Measurements from ENCODE around the gene LTBP1.
"Not testable (repeated sequence)": the region's sequence is repeated elsewhere in the genome, so short reads cannot be mapped to it uniquely, and the experiment has no call there.

The LTBP1 gene

GRCh38 chr2:33380719-33381118 lies 434.0 kb downstream of the LTBP1 start:
- no peak for DNase-seq (ENCODE audit: low read depth in 2 of 2)

- DNase-seq (ENCODE audit: low read depth in 2 of 2) = no peak
Observed at GRCh38 chr2:33381301-33381858, 434.6 kb downstream of the LTBP1 start.

- no peak for DNase-seq (ENCODE audit: low read depth in 2 of 2)
Observed at GRCh38 chr2:33383855-33384598, 437.3 kb downstream of the LTBP1 start.

GRCh38 chr2:33384599-33384961 lies 437.8 kb downstream of the LTBP1 start:
- DNase-seq (ENCODE audit: low read depth in 2 of 2) = no peak

GRCh38 chr2:33388996-33389395 lies 442.2 kb downstream of the LTBP1 start:
- no peak for DNase-seq (ENCODE audit: low read depth in 2 of 2)

- not testable (repeated sequence) for DNase-seq (ENCODE audit: low read depth in 2 of 2)
Observed at GRCh38 chr2:33389695-33390094, 442.9 kb downstream of the LTBP1 start.

GRCh38 chr2:33391529-33392255 lies 444.9 kb downstream of the LTBP1 start:
- DNase-seq (ENCODE audit: low read depth in 2 of 2) = no peak

- no peak for DNase-seq (ENCODE audit: low read depth in 2 of 2)
Observed at GRCh38 chr2:33392366-33392765, 445.6 kb downstream of the LTBP1 start.

- no peak for DNase-seq (ENCODE audit: low read depth in 2 of 2)
Observed at GRCh38 chr2:33395034-33395433, 448.3 kb downstream of the LTBP1 start.

GRCh38 chr2:33395655-33396249 lies 449.0 kb downstream of the LTBP1 start:
- DNase-seq (ENCODE audit: low read depth in 2 of 2) = peak; percentile 2 to 8

GRCh38 chr2:33404321-33404720 lies 457.6 kb downstream of the LTBP1 start:
- no peak for DNase-seq (ENCODE audit: low read depth in 2 of 2)

GRCh38 chr2:33406622-33407021 lies 459.9 kb downstream of the LTBP1 start:
- DNase-seq (ENCODE audit: low read depth in 2 of 2) = no peak

GRCh38 chr2:33408109-33408508 lies 461.4 kb downstream of the LTBP1 start:
- no peak for DNase-seq (ENCODE audit: low read depth in 2 of 2)

- no peak for DNase-seq (ENCODE audit: low read depth in 2 of 2)
Observed at GRCh38 chr2:33409417-33409955, 462.7 kb downstream of the LTBP1 start.

GRCh38 chr2:33411765-33412164 lies 465.0 kb downstream of the LTBP1 start:
- no peak for DNase-seq (ENCODE audit: low read depth in 2 of 2)

GRCh38 chr2:33412920-33413319 lies 466.2 kb downstream of the LTBP1 start:
- no peak for DNase-seq (ENCODE audit: low read depth in 2 of 2)

- DNase-seq (ENCODE audit: low read depth in 2 of 2) = no peak
Observed at GRCh38 chr2:33419581-33420200, 472.9 kb downstream of the LTBP1 start.

GRCh38 chr2:33420726-33421125 lies 474.0 kb downstream of the LTBP1 start:
- no peak for DNase-seq (ENCODE audit: low read depth in 2 of 2)

- DNase-seq (ENCODE audit: low read depth in 2 of 2) = no peak
Observed at GRCh38 chr2:33421820-33422219, 475.1 kb downstream of the LTBP1 start.

- DNase-seq (ENCODE audit: low read depth in 2 of 2) = no peak
Observed at GRCh38 chr2:33425161-33425560, 478.4 kb downstream of the LTBP1 start.

- DNase-seq (ENCODE audit: low read depth in 2 of 2) = no peak
Observed at GRCh38 chr2:33425586-33426031, 478.9 kb downstream of the LTBP1 start.

Data from stimulated activated CD8-positive, alpha-beta memory T cell treated with anti-CD3 and anti-CD28 coated beads, Interleukin-7, amount 100 ng/mL, for 4 hours (primary cell).